GM18499 (cell line): Measurements from ENCODE around the gene AGAP1.

ENCODE experiments used
- ATAC-seq: cut with Tn5 transposase; IDR thresholded peaks from one replicate; pipeline ENCODE4 v1.9.1; 2021; ENCODE audit warnings: moderate number of reproducible peaks; ENCODE audit not compliant: insufficient read depth, unreplicated experiment

AGAP1 gene

GRCh38 chr2:235506997-235507615 lies 13.3 kb downstream of the AGAP1 start:
- no peak for ATAC-seq

GRCh38 chr2:235507928-235508327 lies 14.1 kb downstream of the AGAP1 start:
- ATAC-seq = no peak

GRCh38 chr2:235508371-235509160 lies 14.7 kb downstream of the AGAP1 start:
- no peak for ATAC-seq

GRCh38 chr2:235510318-235510717 lies 16.5 kb downstream of the AGAP1 start:
- ATAC-seq = no peak

GRCh38 chr2:235511187-235511661 lies 17.4 kb downstream of the AGAP1 start:
- no peak for ATAC-seq

- no peak for ATAC-seq
Observed at GRCh38 chr2:235511751-235512698, 18.2 kb downstream of the AGAP1 start.

- no peak for ATAC-seq
Observed at GRCh38 chr2:235512699-235513053, 18.8 kb downstream of the AGAP1 start.

- ATAC-seq = no peak
Observed at GRCh38 chr2:235513984-235514626, 20.3 kb downstream of the AGAP1 start.

GRCh38 chr2:235514627-235515363 lies 21.0 kb downstream of the AGAP1 start:
- ATAC-seq = no peak

- no peak for ATAC-seq
Observed at GRCh38 chr2:235515364-235515742, 21.5 kb downstream of the AGAP1 start.

- no peak for ATAC-seq
Observed at GRCh38 chr2:235515821-235516220, 22.0 kb downstream of the AGAP1 start.

GRCh38 chr2:235516257-235516656 lies 22.4 kb downstream of the AGAP1 start:
- ATAC-seq = no peak

- no peak for ATAC-seq
Observed at GRCh38 chr2:235518322-235519090, 24.7 kb downstream of the AGAP1 start.

- ATAC-seq = no peak
Observed at GRCh38 chr2:235520787-235521186, 26.9 kb downstream of the AGAP1 start.

- no peak for ATAC-seq
Observed at GRCh38 chr2:235521844-235522243, 28.0 kb downstream of the AGAP1 start.

GRCh38 chr2:235523021-235523420 lies 29.2 kb downstream of the AGAP1 start:
- no peak for ATAC-seq

GRCh38 chr2:235523486-235524150 lies 29.8 kb downstream of the AGAP1 start:
- no peak for ATAC-seq

GRCh38 chr2:235526166-235526565 lies 32.3 kb downstream of the AGAP1 start:
- no peak for ATAC-seq
